Activated CD8-positive, alpha-beta T cell treated with anti-CD3 and anti-CD28 coated beads for 36 hours (primary cell): ENCODE results near the gene MEGF8. TPM values are rescaled to one million over a fixed set of nuclear protein-coding genes. Genes with fewer than 3 reads are reported as not detected.

ENCODE experiments used
- ATAC-seq: fragments of 200-7000 bp; cut with Tn5 transposase; one replicate; pipeline ENCODE4 v1.10.0; 2021; ENCODE audit warnings: mild to moderate bottlenecking, moderate library complexity
- CTCF ChIA-PET: fragments of 350-600 bp; sonication (Branson Sonifier 250); formaldehyde crosslinking; loops from one replicate; lab custom pipeline; 2021; ENCODE audit warnings: antibody characterized with exemption; lab: Charles Lee
- POLR2A ChIA-PET: fragments of 350-600 bp; sonication (Branson Sonifier 250); formaldehyde crosslinking; loops from one replicate; lab custom pipeline; 2021; ENCODE audit warnings: antibody characterized with exemption; lab: Charles Lee
- DNase-seq: peaks from one replicate; pipeline ENCODE4 v3.0.0-alpha.2; 2020
- H3K27ac Mint-ChIP-seq: one replicate; pipeline ENCODE4 v1.8.0; 2021; ENCODE audit warnings: mild to moderate bottlenecking, mixed read lengths
- H3K27me3 Mint-ChIP-seq: one replicate; pipeline ENCODE4 v1.8.0; 2021; ENCODE audit warnings: mixed read lengths
- H3K36me3 Mint-ChIP-seq: one replicate; pipeline ENCODE4 v1.8.0; 2021; ENCODE audit warnings: low read depth, mixed read lengths
- H3K4me1 Mint-ChIP-seq: one replicate; pipeline ENCODE4 v1.8.0; 2021; ENCODE audit warnings: low read depth, mixed read lengths
- H3K4me3 Mint-ChIP-seq: one replicate; pipeline ENCODE4 v1.8.0; 2021; ENCODE audit warnings: mild to moderate bottlenecking, moderate library complexity, mixed read lengths
- H3K9me3 Mint-ChIP-seq: one replicate; pipeline ENCODE4 v1.8.0; 2021; ENCODE audit warnings: mixed read lengths
- intact Hi-C: fragments of 100-400 bp; cut with micrococcal nuclease; formaldehyde crosslinking; loops from one replicate; pipeline ENCODE4 v1.10.0; 2022
- total RNA-seq, 2 experiments: library from RNA; stranded (reverse); gene quantifications; one replicate each; pipeline ENCODE4 v1.2.3, GENCODE V29; 2021
- TF ChIP-seq, protein P1 (sequence below): fragments of 200-600 bp; IDR thresholded peaks from one replicate; pipeline ENCODE4 v1.8.0; 2022; ENCODE audit warnings: antibody characterized with exemption, mild to moderate bottlenecking

The MEGF8 gene
- total RNA-seq, 2 experiments from 2014 or later, result 7.0 to 8.0 TPM

DNA sequence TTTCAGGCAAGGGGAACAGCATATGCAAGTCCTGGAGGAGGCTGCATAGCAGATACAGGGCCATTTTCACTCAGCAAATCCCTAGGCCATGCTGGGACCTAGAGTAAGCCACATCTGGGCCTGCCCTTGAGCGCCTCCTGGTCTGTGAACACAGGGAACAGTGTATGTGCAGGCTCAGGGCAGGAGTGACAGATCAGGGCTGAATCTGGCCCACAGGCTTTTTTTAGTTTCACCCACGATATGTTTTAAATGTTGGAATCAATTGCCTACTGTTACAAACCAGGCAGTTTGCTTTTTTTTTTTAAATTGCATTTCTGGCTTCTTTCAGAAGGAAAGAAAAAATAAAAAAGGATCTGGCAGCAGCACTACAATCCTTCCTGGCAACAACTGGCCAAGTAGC lies 13.8 kb upstream of the MEGF8 start:
- Mint-ChIP-seq H3K27ac (no peak overlapping the region), H3K27me3 (peaks cover 35% of the 10 kb centered on the region), H3K4me3 (no peak overlapping the region), H3K9me3 (no peaks in the 10 kb centered on the region), H3K36me3 (no peaks in the 10 kb centered on the region), H3K4me1 (peaks cover 13% of the 10 kb centered on the region)
- intact Hi-C loops, result no loop called here
- ChIA-PET POLR2A (interaction anchor here (0.7 kb wide), 1 partner anchor 9 kb away, joined by 3 read pairs; the partner anchor contains the start of gene PAFAH1B3), CTCF (interaction anchor here (1.5 to 1.6 kb wide), 2 partner anchors 17 to 179 kb away, joined by 4 read pairs; partner anchors contain the start of gene POU2F2)
- DNase-seq, result no peak
- ATAC-seq, result no peak
- TF ChIP-seq, protein P1, sequence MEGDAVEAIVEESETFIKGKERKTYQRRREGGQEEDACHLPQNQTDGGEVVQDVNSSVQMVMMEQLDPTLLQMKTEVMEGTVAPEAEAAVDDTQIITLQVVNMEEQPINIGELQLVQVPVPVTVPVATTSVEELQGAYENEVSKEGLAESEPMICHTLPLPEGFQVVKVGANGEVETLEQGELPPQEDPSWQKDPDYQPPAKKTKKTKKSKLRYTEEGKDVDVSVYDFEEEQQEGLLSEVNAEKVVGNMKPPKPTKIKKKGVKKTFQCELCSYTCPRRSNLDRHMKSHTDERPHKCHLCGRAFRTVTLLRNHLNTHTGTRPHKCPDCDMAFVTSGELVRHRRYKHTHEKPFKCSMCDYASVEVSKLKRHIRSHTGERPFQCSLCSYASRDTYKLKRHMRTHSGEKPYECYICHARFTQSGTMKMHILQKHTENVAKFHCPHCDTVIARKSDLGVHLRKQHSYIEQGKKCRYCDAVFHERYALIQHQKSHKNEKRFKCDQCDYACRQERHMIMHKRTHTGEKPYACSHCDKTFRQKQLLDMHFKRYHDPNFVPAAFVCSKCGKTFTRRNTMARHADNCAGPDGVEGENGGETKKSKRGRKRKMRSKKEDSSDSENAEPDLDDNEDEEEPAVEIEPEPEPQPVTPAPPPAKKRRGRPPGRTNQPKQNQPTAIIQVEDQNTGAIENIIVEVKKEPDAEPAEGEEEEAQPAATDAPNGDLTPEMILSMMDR, result no peak

DNA sequence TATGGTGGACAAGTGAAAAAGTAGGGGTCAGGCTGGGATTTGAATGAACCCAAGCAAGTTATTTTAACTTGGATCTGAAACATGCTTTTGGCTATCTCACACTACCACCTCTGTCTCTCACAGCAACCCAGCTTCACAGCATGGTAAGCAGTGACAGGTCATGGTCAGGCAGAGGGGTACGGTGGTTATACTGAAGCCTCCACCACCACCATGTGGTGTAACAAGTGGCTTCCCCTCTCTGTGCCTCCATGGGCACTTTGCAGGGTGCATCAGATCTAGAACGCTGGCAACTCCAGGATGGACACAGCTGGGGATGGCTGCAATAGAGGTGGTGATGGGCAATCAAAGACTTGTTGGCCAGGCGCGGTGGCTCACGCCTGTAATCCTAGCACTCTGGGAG lies 13.1 kb upstream of the MEGF8 start:
- DNase-seq (no peak), ATAC-seq (no peak)
- no peaks in the 10 kb centered on the region for H3K36me3 Mint-ChIP-seq
- intact Hi-C loops, result no loop called here
- H3K27me3 Mint-ChIP-seq, result peaks cover 35% of the 10 kb centered on the region
- H3K27ac Mint-ChIP-seq, result no peak overlapping the region
- TF ChIP-seq, protein P1, result no peak
- POLR2A ChIA-PET, result no interaction called here
- CTCF ChIA-PET, result interaction anchor here (1.5 to 1.6 kb wide), 2 partner anchors 17 to 180 kb away, joined by 4 read pairs; partner anchors contain the start of gene POU2F2
- peaks cover 19% of the 10 kb centered on the region for H3K4me1 Mint-ChIP-seq
- H3K9me3 Mint-ChIP-seq, result no peaks in the 10 kb centered on the region
- peak overlapping the region; percentile 68 for H3K4me3 Mint-ChIP-seq

DNA sequence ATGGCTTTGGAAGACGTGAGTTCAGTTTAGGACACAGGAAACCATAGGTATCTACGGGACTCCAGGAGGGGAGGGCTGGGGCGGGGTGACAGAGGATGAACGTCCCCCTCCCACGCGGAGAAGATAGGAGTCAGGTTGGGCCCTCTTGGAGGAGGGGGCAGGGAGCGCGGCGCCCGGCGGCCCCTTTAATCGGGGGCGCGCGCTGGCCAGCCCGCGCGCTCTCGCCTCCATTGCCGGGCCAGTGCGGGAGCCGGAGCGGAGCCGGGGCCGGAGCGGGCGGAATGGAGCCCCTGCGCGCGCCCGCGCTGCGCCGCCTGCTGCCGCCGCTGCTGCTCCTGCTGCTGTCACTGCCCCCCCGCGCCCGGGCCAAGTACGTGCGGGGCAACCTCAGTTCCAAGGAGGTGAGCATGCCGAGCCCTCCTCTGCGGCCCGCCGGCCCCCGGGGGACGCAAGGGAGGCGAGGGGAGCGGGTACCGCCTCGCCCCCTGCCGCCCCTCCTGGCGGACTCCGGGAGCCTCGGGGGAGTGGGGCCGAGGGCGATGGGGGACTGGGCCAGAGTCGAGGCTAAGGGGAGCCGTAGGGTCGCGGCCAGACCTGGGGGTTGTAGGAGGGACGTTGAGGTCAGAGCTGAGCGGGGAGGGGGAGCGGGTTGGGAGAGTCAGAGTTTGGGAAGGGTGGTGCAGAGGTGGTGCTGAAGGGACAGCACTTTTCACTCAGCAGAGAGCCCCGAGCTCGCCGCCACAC lies 12.2 kb upstream of the MEGF8 start, which contains the start of gene TMEM145:
TMEM145 (plus strand) TSS at position 214 of the 744 bp plus-strand sequence; CDS start at position 282, 68 bp downstream.
- peak; percentile 79 for ATAC-seq
- Mint-ChIP-seq H3K27me3 (peaks cover 35% of the 10 kb centered on the region), H3K27ac (no peak within 1 kb of the TSS), H3K36me3 (no peaks in the 10 kb centered on the region), H3K4me1 (peaks cover 21% of the 10 kb centered on the region), H3K4me3 (peak within 1 kb of the TSS; percentile 68), H3K9me3 (no peaks in the 10 kb centered on the region)
- POLR2A ChIA-PET, result interaction anchor here (1.6 kb wide), 1 partner anchor 11 kb away, joined by 5 read pairs; the partner anchor contains the start of genes PAFAH1B3 and PRR19
- peak; percentile 69 for DNase-seq
- CTCF ChIA-PET, result interaction anchor here (0.8 to 1.5 kb wide), 3 partner anchors 8 to 180 kb away, joined by 3 read pairs; no protein-coding TSS in a partner anchor
- intact Hi-C loops, result no loop called here
- TF ChIP-seq, protein P1, result no peak

DNA sequence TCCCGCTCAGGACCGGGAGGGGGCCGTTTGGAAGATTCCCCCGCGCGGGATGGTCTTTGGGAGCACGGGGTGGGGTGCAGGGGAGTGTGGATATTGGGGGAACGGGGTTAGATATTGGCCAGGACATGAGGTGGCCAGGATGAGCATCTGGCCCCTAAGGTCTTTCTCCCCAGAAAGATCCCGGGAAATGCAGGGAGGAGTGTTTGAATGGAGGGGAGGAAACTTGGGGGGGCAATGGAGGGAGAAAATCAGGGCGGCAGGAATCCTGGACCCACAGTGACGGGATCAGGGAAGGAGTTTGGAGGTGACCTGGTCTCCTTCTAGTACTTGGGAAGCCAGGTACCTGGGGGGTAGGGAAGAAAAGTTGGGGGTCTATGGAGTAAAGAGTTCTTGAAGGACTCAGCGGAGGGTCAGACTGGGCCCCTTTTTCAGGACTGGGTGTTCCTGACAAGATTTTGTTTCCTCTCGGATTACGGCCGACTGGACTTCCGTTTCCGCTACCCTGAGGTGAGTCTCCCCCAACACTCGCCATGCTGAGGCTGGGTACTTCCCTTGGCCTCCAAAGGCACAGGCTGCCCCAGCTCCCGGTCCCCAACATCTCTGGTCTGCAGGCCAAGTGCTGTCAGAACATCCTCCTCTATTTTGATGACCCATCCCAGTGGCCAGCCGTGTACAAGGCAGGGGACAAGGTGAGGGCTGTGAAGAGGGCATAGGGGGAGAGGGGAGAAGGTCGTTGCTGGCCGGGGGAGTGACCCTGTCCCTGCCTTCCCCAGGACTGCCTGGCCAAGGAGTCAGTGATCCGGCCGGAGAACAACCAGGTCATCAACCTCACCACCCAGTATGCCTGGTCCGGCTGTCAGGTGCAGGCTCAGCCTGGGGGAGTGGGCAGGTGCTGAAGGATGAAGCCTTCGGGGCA lies 11.3 kb upstream of the MEGF8 start:
- no peaks in the 10 kb centered on the region for H3K9me3 Mint-ChIP-seq
- peak overlapping the region; percentile 56 for H3K4me3 Mint-ChIP-seq
- ATAC-seq (no peak), DNase-seq (no peak)
- TF ChIP-seq, protein P1, result no peak
- POLR2A ChIA-PET, result interaction anchor here (1.6 kb wide), 1 partner anchor 12 kb away, joined by 5 read pairs; the partner anchor contains the start of genes PAFAH1B3 and PRR19
- H3K4me1 Mint-ChIP-seq, result peaks cover 21% of the 10 kb centered on the region
- CTCF ChIA-PET, result interaction anchor here (0.8 to 1.5 kb wide), 3 partner anchors 9 to 181 kb away, joined by 3 read pairs; no protein-coding TSS in a partner anchor
- intact Hi-C loops, result no loop called here
- H3K36me3 Mint-ChIP-seq, result no peaks in the 10 kb centered on the region
- H3K27me3 Mint-ChIP-seq, result peaks cover 35% of the 10 kb centered on the region
- H3K27ac Mint-ChIP-seq, result no peak overlapping the region
